Measurements from ENCODE around the gene UBE2R2. TPM values are rescaled to one million over a fixed set of nuclear protein-coding genes. Genes with fewer than 3 reads are reported as not detected.
"Not testable (repeated sequence)": the region's sequence is repeated elsewhere in the genome, so short reads cannot be mapped to it uniquely, and the experiment has no call there.

Gene UBE2R2
- total and polyA plus RNA-seq, 4 donors, result 16.2 to 29.5 (median 27.4) TPM

GRCh38 chr9:33798545-33798944, 18.4 kb upstream of the UBE2R2 start:
- H3K9me3 ChIP-seq (ENCODE audit: control insufficient read depth in 4 of 4, insufficient read depth in 3 of 4, low read length in 3 of 4), result peaks cover 0 to 5% (median 0%) of the 10 kb centered on the region in 4 donors
- TF ChIP-seq CTCF (IDR thresholded peaks at IDR 0.05; ENCODE audit: control extremely low read depth, extremely low read depth), result no peak
- peaks cover 0 to 3% (median 0%) of the 10 kb centered on the region in 5 donors for H3K4me1 ChIP-seq (ENCODE audit: control insufficient read depth in 5 of 5, insufficient read depth in 5 of 5, low read length in 5 of 5)
- WGBS, 2 donors, result 83 to 85% methylated on average over 10 of the region's 10 CpGs
- H3K27ac ChIP-seq (ENCODE audit: low read depth in 1 of 2, low read length in 1 of 2), result no peak overlapping the region
- no peaks in the 10 kb centered on the region for H3K27me3 ChIP-seq (ENCODE audit: control insufficient read depth in 3 of 3, insufficient read depth in 3 of 3, low read length in 2 of 3)
- no peak overlapping the region for H3K9ac ChIP-seq (ENCODE audit: insufficient read depth in 1 of 2, low read length in 2 of 2)
- DNase-seq (no peak), ATAC-seq (ENCODE audit: insufficient read depth, low FRiP score) (no peak)
- H3K4me3 ChIP-seq, result no peak overlapping the region
- H3K36me3 ChIP-seq (ENCODE audit: control insufficient read depth in 4 of 4, insufficient read depth in 4 of 4, low read length in 4 of 4), result no peaks in the 10 kb centered on the region

GRCh38 chr9:33799928-33800704, 16.8 kb upstream of the UBE2R2 start:
- DNase-seq (no peak), ATAC-seq (ENCODE audit: insufficient read depth, low FRiP score) (no peak)
- Histone ChIP-seq H3K4me1 (ENCODE audit: control insufficient read depth in 5 of 5, insufficient read depth in 5 of 5, low read length in 5 of 5) (peaks cover 0 to 3% (median 0%) of the 10 kb centered on the region in 5 donors), H3K9ac (ENCODE audit: insufficient read depth in 1 of 2, low read length in 2 of 2) (no peak overlapping the region), H3K36me3 (ENCODE audit: control insufficient read depth in 4 of 4, insufficient read depth in 4 of 4, low read length in 4 of 4) (no peaks in the 10 kb centered on the region), H3K27ac (ENCODE audit: low read depth in 1 of 2, low read length in 1 of 2) (no peak overlapping the region), H3K9me3 (ENCODE audit: control insufficient read depth in 4 of 4, insufficient read depth in 3 of 4, low read length in 3 of 4) (peaks cover 0 to 5% (median 0%) of the 10 kb centered on the region in 4 donors), H3K27me3 (ENCODE audit: control insufficient read depth in 3 of 3, insufficient read depth in 3 of 3, low read length in 2 of 3) (no peaks in the 10 kb centered on the region), H3K4me3 (no peak overlapping the region)
- no peak for TF ChIP-seq CTCF (IDR thresholded peaks at IDR 0.05; ENCODE audit: control extremely low read depth, extremely low read depth)
- WGBS, 2 donors, result 75 to 79% methylated on average over 9 of the region's 9 CpGs

- H3K27me3 ChIP-seq (ENCODE audit: control insufficient read depth in 3 of 3, insufficient read depth in 3 of 3, low read length in 2 of 3), result no peaks in the 10 kb centered on the region
- H3K36me3 ChIP-seq (ENCODE audit: control insufficient read depth in 4 of 4, insufficient read depth in 4 of 4, low read length in 4 of 4), result no peaks in the 10 kb centered on the region
- peaks cover 0 to 5% (median 0%) of the 10 kb centered on the region in 4 donors for H3K9me3 ChIP-seq (ENCODE audit: control insufficient read depth in 4 of 4, insufficient read depth in 3 of 4, low read length in 3 of 4)
- ATAC-seq (ENCODE audit: insufficient read depth, low FRiP score) (no peak), DNase-seq (no peak)
- peaks cover 0 to 3% (median 0%) of the 10 kb centered on the region in 5 donors for H3K4me1 ChIP-seq (ENCODE audit: control insufficient read depth in 5 of 5, insufficient read depth in 5 of 5, low read length in 5 of 5)
- no peak overlapping the region for H3K27ac ChIP-seq (ENCODE audit: low read depth in 1 of 2, low read length in 1 of 2)
- TF ChIP-seq CTCF (IDR thresholded peaks at IDR 0.05; ENCODE audit: control extremely low read depth, extremely low read depth), result no peak
- no peak overlapping the region for H3K4me3 ChIP-seq
- H3K9ac ChIP-seq (ENCODE audit: insufficient read depth in 1 of 2, low read length in 2 of 2), result no peak overlapping the region
- 84 to 91% methylated on average over 2 of the region's 2 CpGs for WGBS, 2 donors
Observed at GRCh38 chr9:33800886-33801285, 16.1 kb upstream of the UBE2R2 start.

DNA sequence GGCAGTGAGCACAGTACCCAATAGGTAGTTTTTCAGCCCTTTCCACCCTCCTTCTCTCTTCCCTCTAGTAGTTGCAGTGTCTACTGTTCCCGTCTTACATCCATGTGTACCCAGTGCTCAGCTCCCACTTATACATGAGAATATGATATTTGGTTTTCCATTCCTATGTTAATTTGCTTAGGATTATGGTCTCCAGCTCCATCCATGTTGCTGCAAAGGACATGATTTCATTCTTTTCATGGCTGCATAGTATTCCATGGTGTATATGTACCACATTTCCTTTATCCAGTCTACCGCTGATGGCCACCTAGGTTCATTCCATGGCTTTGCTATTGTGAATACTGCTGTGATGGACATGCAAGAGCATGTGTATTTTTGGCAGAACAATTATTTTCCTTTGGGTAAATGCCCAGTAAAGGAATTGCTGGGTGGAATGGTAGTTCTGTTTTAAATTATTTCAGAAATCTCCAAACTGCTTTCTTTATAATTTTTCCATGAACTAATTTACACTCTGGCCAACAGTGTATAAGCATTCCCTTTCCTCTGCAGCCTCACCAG, 14.9 kb upstream of the UBE2R2 start:
- H3K27me3 ChIP-seq (ENCODE audit: control insufficient read depth in 3 of 3, insufficient read depth in 3 of 3, low read length in 2 of 3); DNase-seq; H3K27ac ChIP-seq (ENCODE audit: low read depth in 1 of 2, low read length in 1 of 2); H3K4me1 ChIP-seq (ENCODE audit: control insufficient read depth in 5 of 5, insufficient read depth in 5 of 5, low read length in 5 of 5); H3K9ac ChIP-seq (ENCODE audit: insufficient read depth in 1 of 2, low read length in 2 of 2); H3K4me3 ChIP-seq; H3K36me3 ChIP-seq (ENCODE audit: control insufficient read depth in 4 of 4, insufficient read depth in 4 of 4, low read length in 4 of 4); ATAC-seq (ENCODE audit: insufficient read depth, low FRiP score); H3K9me3 ChIP-seq (ENCODE audit: control insufficient read depth in 4 of 4, insufficient read depth in 3 of 4, low read length in 3 of 4): not testable (repeated sequence)
- 96% methylated on average over 2 of the region's 2 CpGs for WGBS, 2 donors

GRCh38 chr9:33804196-33804595, 12.8 kb upstream of the UBE2R2 start:
- not testable (repeated sequence) for DNase-seq; H3K9me3 ChIP-seq (ENCODE audit: control insufficient read depth in 4 of 4, insufficient read depth in 3 of 4, low read length in 3 of 4); H3K36me3 ChIP-seq (ENCODE audit: control insufficient read depth in 4 of 4, insufficient read depth in 4 of 4, low read length in 4 of 4); H3K27me3 ChIP-seq (ENCODE audit: control insufficient read depth in 3 of 3, insufficient read depth in 3 of 3, low read length in 2 of 3); H3K4me1 ChIP-seq (ENCODE audit: control insufficient read depth in 5 of 5, insufficient read depth in 5 of 5, low read length in 5 of 5); H3K27ac ChIP-seq (ENCODE audit: low read depth in 1 of 2, low read length in 1 of 2); H3K9ac ChIP-seq (ENCODE audit: insufficient read depth in 1 of 2, low read length in 2 of 2); H3K4me3 ChIP-seq; ATAC-seq (ENCODE audit: insufficient read depth, low FRiP score)
- 77 to 82% methylated on average over 3 of the region's 3 CpGs for WGBS, 2 donors

- not testable (repeated sequence) for DNase-seq; H3K36me3 ChIP-seq (ENCODE audit: control insufficient read depth in 4 of 4, insufficient read depth in 4 of 4, low read length in 4 of 4); H3K4me1 ChIP-seq (ENCODE audit: control insufficient read depth in 5 of 5, insufficient read depth in 5 of 5, low read length in 5 of 5); H3K27ac ChIP-seq (ENCODE audit: low read depth in 1 of 2, low read length in 1 of 2); H3K9ac ChIP-seq (ENCODE audit: insufficient read depth in 1 of 2, low read length in 2 of 2); H3K27me3 ChIP-seq (ENCODE audit: control insufficient read depth in 3 of 3, insufficient read depth in 3 of 3, low read length in 2 of 3); H3K4me3 ChIP-seq; H3K9me3 ChIP-seq (ENCODE audit: control insufficient read depth in 4 of 4, insufficient read depth in 3 of 4, low read length in 3 of 4)
- 82 to 97% methylated on average over 2 of the region's 2 CpGs for WGBS, 2 donors
- peak; percentile 69 for ATAC-seq (ENCODE audit: insufficient read depth, low FRiP score)
Observed at GRCh38 chr9:33807156-33807555, 9.8 kb upstream of the UBE2R2 start.

Data from lung (tissue), 12 donors.